MCF 10A (cell line): ENCODE data around the gene LCP2. TPM values are rescaled to one million over a fixed set of nuclear protein-coding genes. Genes with fewer than 3 reads are reported as not detected.

Experiments used
- BruUV-seq: library from RNA; stranded (reverse); fragments of 400-500 nt; replicated peaks from 2 replicates; lab custom pipeline; 2021; lab: Mats Ljungman, UMichigan
- CTCF ChIA-PET: fragments of 300-600 bp; sonication (Branson Sonifier 250); formaldehyde crosslinking; extraction: SDS; loops from one replicate; lab custom pipeline; 2021; ENCODE audit warnings: antibody characterized with exemption, inconsistent platforms; lab: Yijun Ruan, JAX
- POLR2A ChIA-PET: fragments of 300-600, 350-650 bp; sonication (Branson Sonifier 250); formaldehyde crosslinking; extraction: SDS; loops from one replicate; lab custom pipeline; 2020; ENCODE audit warnings: antibody characterized with exemption, inconsistent platforms; lab: Yijun Ruan, JAX
- DNase-seq: peaks from one replicate; pipeline ENCODE4 v3.0.0-alpha.2; 2018; ENCODE audit not compliant: unreplicated experiment
- H3K27ac Mint-ChIP-seq: one replicate; pipeline ENCODE4 v1.8.0; 2022; ENCODE audit warnings: mild to moderate bottlenecking, low read depth, mixed read lengths; ENCODE audit not compliant: unreplicated experiment
- H3K27me3 Mint-ChIP-seq: one replicate; pipeline ENCODE4 v1.8.0; 2022; ENCODE audit warnings: mixed read lengths; ENCODE audit not compliant: insufficient read depth, unreplicated experiment
- H3K36me3 Mint-ChIP-seq: one replicate; pipeline ENCODE4 v1.8.0; 2022; ENCODE audit warnings: mild to moderate bottlenecking, moderate library complexity, mixed read lengths; ENCODE audit not compliant: insufficient read depth, unreplicated experiment
- H3K4me1 Mint-ChIP-seq: one replicate; pipeline ENCODE4 v1.8.0; 2022; ENCODE audit warnings: mixed read lengths; ENCODE audit not compliant: insufficient read depth, unreplicated experiment
- H3K4me3 Mint-ChIP-seq: one replicate; pipeline ENCODE4 v1.8.0; 2022; ENCODE audit warnings: mild to moderate bottlenecking, moderate library complexity, mixed read lengths; ENCODE audit not compliant: unreplicated experiment
- H3K9me3 Mint-ChIP-seq: one replicate; pipeline ENCODE4 v1.8.0; 2022; ENCODE audit warnings: mixed read lengths; ENCODE audit not compliant: unreplicated experiment
- intact Hi-C: fragments of 100-400 bp; cut with micrococcal nuclease; formaldehyde crosslinking; loops from 2 replicates; pipeline ENCODE4 v1.14.1; 2022
- total RNA-seq: library from RNA; stranded (reverse); gene quantifications from 2 replicates; pipeline ENCODE4 v1.2.3, GENCODE V29; 2022
- TF ChIP-seq, protein P1 (sequence below): fragments of 200-600 bp; IDR thresholded peaks from one replicate; pipeline ENCODE4 v1.8.0; 2022; ENCODE audit warnings: antibody characterized with exemption, mild to moderate bottlenecking; ENCODE audit not compliant: unreplicated experiment

Gene LCP2
- total RNA-seq, 1 experiment from 2014 or later: not detected

DNA sequence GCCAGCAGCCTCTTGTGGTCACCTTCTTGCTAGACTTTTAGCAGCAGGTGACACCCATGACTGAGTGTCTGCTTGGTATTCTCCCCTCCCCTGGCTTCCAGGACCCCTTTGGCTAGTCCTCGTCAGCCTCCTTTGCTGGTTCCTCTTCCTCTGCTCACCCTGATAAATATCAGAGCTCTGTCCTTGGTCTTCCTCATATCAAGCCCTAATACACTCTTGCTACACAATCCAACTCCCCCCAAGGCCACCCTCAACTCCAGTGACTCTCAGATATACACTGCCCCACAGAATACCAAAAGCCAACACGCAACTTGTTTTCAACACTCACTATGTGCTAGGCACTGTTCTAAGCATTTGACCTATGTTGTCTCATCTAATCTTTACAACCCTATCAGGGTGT is 30.3 kb upstream of the LCP2 start:
- no peak for DNase-seq
- no peaks in the 10 kb centered on the region for H3K36me3 Mint-ChIP-seq
- intact Hi-C loops: no loop called here
- H3K27ac Mint-ChIP-seq: no peak overlapping the region
- ChIA-PET POLR2A (no interaction called here), CTCF (no interaction called here)
- H3K4me3 Mint-ChIP-seq: no peak overlapping the region
- H3K9me3 Mint-ChIP-seq: no peaks in the 10 kb centered on the region
- H3K27me3 Mint-ChIP-seq: no peaks in the 10 kb centered on the region
- TF ChIP-seq, protein P1, sequence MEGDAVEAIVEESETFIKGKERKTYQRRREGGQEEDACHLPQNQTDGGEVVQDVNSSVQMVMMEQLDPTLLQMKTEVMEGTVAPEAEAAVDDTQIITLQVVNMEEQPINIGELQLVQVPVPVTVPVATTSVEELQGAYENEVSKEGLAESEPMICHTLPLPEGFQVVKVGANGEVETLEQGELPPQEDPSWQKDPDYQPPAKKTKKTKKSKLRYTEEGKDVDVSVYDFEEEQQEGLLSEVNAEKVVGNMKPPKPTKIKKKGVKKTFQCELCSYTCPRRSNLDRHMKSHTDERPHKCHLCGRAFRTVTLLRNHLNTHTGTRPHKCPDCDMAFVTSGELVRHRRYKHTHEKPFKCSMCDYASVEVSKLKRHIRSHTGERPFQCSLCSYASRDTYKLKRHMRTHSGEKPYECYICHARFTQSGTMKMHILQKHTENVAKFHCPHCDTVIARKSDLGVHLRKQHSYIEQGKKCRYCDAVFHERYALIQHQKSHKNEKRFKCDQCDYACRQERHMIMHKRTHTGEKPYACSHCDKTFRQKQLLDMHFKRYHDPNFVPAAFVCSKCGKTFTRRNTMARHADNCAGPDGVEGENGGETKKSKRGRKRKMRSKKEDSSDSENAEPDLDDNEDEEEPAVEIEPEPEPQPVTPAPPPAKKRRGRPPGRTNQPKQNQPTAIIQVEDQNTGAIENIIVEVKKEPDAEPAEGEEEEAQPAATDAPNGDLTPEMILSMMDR: no peak
- no TSS peak for BruUV-seq
- peaks cover 8% of the 10 kb centered on the region for H3K4me1 Mint-ChIP-seq

DNA sequence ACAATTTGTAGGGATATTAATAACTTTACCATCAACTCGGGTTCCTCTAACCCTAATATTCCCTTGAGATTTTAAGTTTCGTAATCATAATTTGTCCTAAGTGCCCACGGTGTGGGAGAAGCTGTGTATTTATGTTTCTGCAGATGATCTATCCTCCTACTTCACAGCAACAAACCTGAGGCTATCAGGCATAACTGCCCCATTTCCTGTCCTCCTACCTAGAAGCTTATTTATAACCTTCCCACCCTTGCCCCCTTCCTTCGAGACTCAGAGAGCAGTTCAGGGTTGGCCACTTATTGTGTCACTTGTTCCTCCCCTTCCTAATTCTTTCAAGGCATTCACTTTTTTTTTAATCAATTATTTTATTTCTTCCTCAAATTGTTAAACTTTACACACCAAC is 29.6 kb upstream of the LCP2 start:
- H3K4me3 Mint-ChIP-seq: no peak overlapping the region
- TF ChIP-seq, protein P1: no peak
- no peak for DNase-seq
- CTCF ChIA-PET: interaction anchor here (0.6 kb wide), 1 partner anchor 526 kb away, joined by 3 read pairs; no protein-coding TSS in a partner anchor
- no peaks in the 10 kb centered on the region for H3K27me3 Mint-ChIP-seq
- no peaks in the 10 kb centered on the region for H3K9me3 Mint-ChIP-seq
- no TSS peak for BruUV-seq
- H3K27ac Mint-ChIP-seq: no peak overlapping the region
- H3K36me3 Mint-ChIP-seq: no peaks in the 10 kb centered on the region
- H3K4me1 Mint-ChIP-seq: peaks cover 8% of the 10 kb centered on the region
- POLR2A ChIA-PET: no interaction called here
- intact Hi-C loops: no loop called here

DNA sequence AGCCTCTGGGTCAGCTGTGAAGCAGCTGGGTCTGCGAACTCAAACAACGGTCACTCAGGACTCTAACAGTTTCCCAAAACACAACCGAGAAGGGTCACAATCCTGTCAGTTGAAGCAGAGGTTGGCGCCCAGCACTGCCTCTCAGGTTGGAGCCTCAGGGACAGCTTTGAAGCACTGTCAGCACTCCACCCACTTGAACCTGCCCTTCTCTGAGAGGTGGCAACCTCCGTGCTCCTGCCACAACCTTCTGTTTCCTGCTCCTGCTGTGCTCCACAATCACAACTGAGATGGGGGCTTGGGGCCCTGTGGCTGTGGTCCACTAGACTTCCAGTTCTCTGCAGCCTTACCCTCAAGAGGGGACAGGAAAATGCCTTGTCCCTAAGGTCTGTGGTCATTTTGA is 21.7 kb upstream of the LCP2 start:
- no peaks in the 10 kb centered on the region for H3K27me3 Mint-ChIP-seq
- POLR2A ChIA-PET: interaction anchor here (1.1 kb wide), 1 partner anchor 24 kb away, joined by 3 read pairs; no protein-coding TSS in a partner anchor

DNA sequence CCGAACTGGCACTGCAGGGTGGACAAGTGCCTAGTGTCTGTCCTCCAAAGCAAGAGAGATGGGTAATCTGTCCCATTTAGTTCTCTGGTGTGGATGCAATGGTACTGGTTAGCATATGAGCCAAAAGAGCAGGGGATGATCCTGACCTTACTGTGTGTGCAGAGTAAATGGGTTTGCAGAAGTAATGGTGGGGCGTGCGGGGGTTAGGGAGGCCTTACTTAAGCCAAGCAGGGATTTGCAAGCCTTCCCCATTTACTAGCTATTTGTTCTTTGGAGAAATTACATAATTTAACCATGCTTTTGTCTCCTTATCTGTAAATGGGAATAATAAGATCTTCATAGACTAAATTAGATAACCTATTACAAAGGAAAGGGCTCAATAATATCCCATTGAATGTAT is 19.9 kb upstream of the LCP2 start:
- TF ChIP-seq, protein P1: no peak
- intact Hi-C loops: no loop called here
- H3K27me3 Mint-ChIP-seq: no peaks in the 10 kb centered on the region
- ChIA-PET POLR2A (interaction anchor here (0.8 to 1.0 kb wide), 2 partner anchors 9 to 24 kb away, joined by 3 to 4 read pairs; no protein-coding TSS in a partner anchor), CTCF (interaction anchor here (0.6 to 0.7 kb wide), 2 partner anchors 97 to 104 kb away, joined by 3 to 4 read pairs; no protein-coding TSS in a partner anchor)
- no TSS peak for BruUV-seq
- H3K9me3 Mint-ChIP-seq: no peaks in the 10 kb centered on the region
- H3K4me1 Mint-ChIP-seq: peaks cover 3% of the 10 kb centered on the region
- H3K4me3 Mint-ChIP-seq: no peak overlapping the region
- H3K27ac Mint-ChIP-seq: no peak overlapping the region
- no peak for DNase-seq
- H3K36me3 Mint-ChIP-seq: no peaks in the 10 kb centered on the region

More for the DNA sequence above, 21.7 kb upstream of the LCP2 start:
- intact Hi-C loops: no loop called here
- Mint-ChIP-seq H3K36me3 (no peaks in the 10 kb centered on the region), H3K27ac (no peak overlapping the region), H3K9me3 (no peaks in the 10 kb centered on the region), H3K4me1 (no peaks in the 10 kb centered on the region), H3K4me3 (no peak overlapping the region)
- TF ChIP-seq, protein P1: no peak
- CTCF ChIA-PET: interaction anchor here (0.6 to 1.6 kb wide), 4 partner anchors 8 to 1308 kb away, joined by 3 to 5 read pairs (median 4); no protein-coding TSS in a partner anchor
- DNase-seq: no peak
- BruUV-seq: no TSS peak
